ENCODE data around the gene ZSCAN20. TPM values are rescaled to one million over a fixed set of nuclear protein-coding genes. Genes with fewer than 3 reads are reported as not detected.

The ZSCAN20 gene
- total and polyA plus RNA-seq, 4 donors = 0.48 to 2.3 (median 1.3) TPM

- Histone ChIP-seq H3K9me3 (ENCODE audit: control insufficient read depth in 4 of 4, low read length in 3 of 4) (no peaks in the 10 kb centered on the region), H3K27me3 (ENCODE audit: control insufficient read depth in 4 of 4, insufficient read depth in 4 of 4, low read length in 3 of 4) (no peaks in the 10 kb centered on the region), H3K36me3 (ENCODE audit: control insufficient read depth in 4 of 4, insufficient read depth in 3 of 4, low read depth in 1 of 4, low read length in 3 of 4) (no peaks in the 10 kb centered on the region), H3K27ac (ENCODE audit: low read depth in 1 of 2, low read length in 2 of 2) (no peak overlapping the region), H3K9ac (ENCODE audit: low read depth in 1 of 2, low read length in 2 of 2) (no peak overlapping the region), H3K4me3 (ENCODE audit: low read depth in 1 of 3, low read length in 3 of 3) (no peak overlapping the region), H3K4me1 (ENCODE audit: control insufficient read depth in 4 of 4, insufficient read depth in 4 of 4, low read length in 3 of 4) (peaks cover 0 to 4% (median 1%) of the 10 kb centered on the region in 4 donors)
- WGBS = 89% methylated on average over 8 of the region's 8 CpGs
- no peak for DNase-seq (ENCODE audit: low spot score)
- TF ChIP-seq ATF3 (IDR thresholded peaks at IDR 0.05) = no peak
- no peak for TF ChIP-seq HNF4G (IDR thresholded peaks at IDR 0.05)
Observed at GRCh38 chr1:33462405-33463164, 9.9 kb upstream of the ZSCAN20 start.

GRCh38 chr1:33464552-33464951 lies 7.9 kb upstream of the ZSCAN20 start:
- no peak overlapping the region for H3K4me3 ChIP-seq (ENCODE audit: low read depth in 1 of 3, low read length in 3 of 3)
- H3K27ac ChIP-seq (ENCODE audit: low read depth in 1 of 2, low read length in 2 of 2) = no peak overlapping the region
- DNase-seq (ENCODE audit: low spot score) = no peak
- no peak overlapping the region for H3K9ac ChIP-seq (ENCODE audit: low read depth in 1 of 2, low read length in 2 of 2)
- H3K36me3 ChIP-seq (ENCODE audit: control insufficient read depth in 4 of 4, insufficient read depth in 3 of 4, low read depth in 1 of 4, low read length in 3 of 4) = no peaks in the 10 kb centered on the region
- 96% methylated on average over 3 of the region's 3 CpGs for WGBS
- no peaks in the 10 kb centered on the region for H3K27me3 ChIP-seq (ENCODE audit: control insufficient read depth in 4 of 4, insufficient read depth in 4 of 4, low read length in 3 of 4)
- H3K9me3 ChIP-seq (ENCODE audit: control insufficient read depth in 4 of 4, low read length in 3 of 4) = no peaks in the 10 kb centered on the region
- TF ChIP-seq RXRA (IDR thresholded peaks at IDR 0.05) (no peak), TAF1 (conservative IDR thresholded peaks at IDR 0.05) (no peak), SP1 (IDR thresholded peaks at IDR 0.05) (no peak)
- peaks cover 0 to 4% (median 1%) of the 10 kb centered on the region in 4 donors for H3K4me1 ChIP-seq (ENCODE audit: control insufficient read depth in 4 of 4, insufficient read depth in 4 of 4, low read length in 3 of 4)

GRCh38 chr1:33465316-33465715 lies 7.1 kb upstream of the ZSCAN20 start:
- TF ChIP-seq REST (IDR thresholded peaks at IDR 0.05) = no peak
- no peak for TF ChIP-seq GABPA (IDR thresholded peaks at IDR 0.05 in 1 of 2, conservative IDR thresholded peaks at IDR 0.05 in 1 of 2)
- no peak for TF ChIP-seq HNF4A (conservative IDR thresholded peaks at IDR 0.05)
- TF ChIP-seq RAD21 (IDR thresholded peaks at IDR 0.05) = no peak
- TF ChIP-seq RXRA (IDR thresholded peaks at IDR 0.05) = no peak
- TF ChIP-seq NR2F2 (IDR thresholded peaks at IDR 0.05) = no peak
- TF ChIP-seq HNF4G (IDR thresholded peaks at IDR 0.05) = no peak
- TF ChIP-seq EGR1 (IDR thresholded peaks at IDR 0.05; ENCODE audit: low read depth in 2 of 2) = no peak
- no peak for TF ChIP-seq MAX (IDR thresholded peaks at IDR 0.05)
- no peak for TF ChIP-seq ZBTB33 (IDR thresholded peaks at IDR 0.05)
- H3K36me3 ChIP-seq (ENCODE audit: control insufficient read depth in 4 of 4, insufficient read depth in 3 of 4, low read depth in 1 of 4, low read length in 3 of 4) = no peaks in the 10 kb centered on the region
- no peak overlapping the region for H3K4me3 ChIP-seq (ENCODE audit: low read depth in 1 of 3, low read length in 3 of 3)
- DNase-seq (ENCODE audit: low spot score) = no peak
- H3K27ac ChIP-seq (ENCODE audit: low read depth in 1 of 2, low read length in 2 of 2) = no peak overlapping the region
- H3K9me3 ChIP-seq (ENCODE audit: control insufficient read depth in 4 of 4, low read length in 3 of 4) = no peaks in the 10 kb centered on the region
- H3K9ac ChIP-seq (ENCODE audit: low read depth in 1 of 2, low read length in 2 of 2) = no peak overlapping the region
- peaks cover 0 to 4% (median 1%) of the 10 kb centered on the region in 4 donors for H3K4me1 ChIP-seq (ENCODE audit: control insufficient read depth in 4 of 4, insufficient read depth in 4 of 4, low read length in 3 of 4)
- no peaks in the 10 kb centered on the region for H3K27me3 ChIP-seq (ENCODE audit: control insufficient read depth in 4 of 4, insufficient read depth in 4 of 4, low read length in 3 of 4)
- 87% methylated on average over 2 of the region's 2 CpGs for WGBS

Measured in liver (tissue), 9 donors.